Vagina (tissue), 2 donors: ENCODE results near the gene ADORA2B. TPM values are rescaled to one million over a fixed set of nuclear protein-coding genes. Genes with fewer than 3 reads are reported as not detected.

Experiments used
- DNase-seq, 2 donors: peaks; one replicate each; pipeline ENCODE4 v3.0.0-alpha.2; 2017; ENCODE audit errors: extremely low spot score in 2 of 2
- H3K27ac ChIP-seq: fragments of 200-600 bp; sonication (generic); one replicate; pipeline ENCODE4 v1.5.1; 2019
- H3K27me3 ChIP-seq: fragments of 200-600 bp; sonication (generic); one replicate; pipeline ENCODE4 v1.5.1; 2019
- H3K36me3 ChIP-seq, 2 donors: fragments of 200-600 bp; sonication (generic); one replicate each; pipeline ENCODE4 v1.5.1; 2017 to 2019
- H3K4me1 ChIP-seq: fragments of 200-600 bp; sonication (generic); one replicate; pipeline ENCODE4 v1.5.1; 2019
- H3K4me3 ChIP-seq, 2 donors: fragments of 200-600 bp; sonication (generic); 1 replicate in 1 of 2; 2 replicates in 1 of 2; pipeline ENCODE4 v1.5.1; 2016 to 2019
- H3K9me3 ChIP-seq: fragments of 200-600 bp; sonication (generic); one replicate; pipeline ENCODE4 v1.5.1; 2019
- CTCF ChIP-seq, 3 experiments: fragments of 450-650 bp in 2 of 3; fragments of 200-600 bp in 1 of 3; sonication (generic) in 1 of 3; IDR thresholded peaks; one replicate each; pipeline ENCODE4 v1.5.1; 2017 to 2019; ENCODE audit warnings: antibody characterized with exemption in 3 of 3, mild to moderate bottlenecking in 2 of 3, moderate library complexity in 2 of 3
- POLR2A ChIP-seq, 2 donors: fragments of 450-650 bp; IDR thresholded peaks; one replicate each; pipeline ENCODE4 v1.6.1; 2017; ENCODE audit warnings: antibody characterized with exemption in 2 of 2, mild to moderate bottlenecking in 2 of 2, moderate library complexity in 2 of 2
- POLR2AphosphoS5 ChIP-seq, 2 donors: sonication (generic); formaldehyde crosslinking; IDR thresholded peaks; one replicate each; pipeline ENCODE4 v1.9.0; 2017; ENCODE audit warnings: antibody characterized with exemption in 2 of 2, mild to moderate bottlenecking in 2 of 2, low read depth in 1 of 2; ENCODE audit not compliant: insufficient read depth in 1 of 2
- intact Hi-C: fragments of 100-400 bp; cut with DNase I; formaldehyde crosslinking; loops from one replicate; pipeline ENCODE4 v1.15.1; 2023
- total RNA-seq: library from RNA; depleted of rRNA; stranded (reverse); fragments of >200 nt; gene quantifications from one replicate; pipeline ENCODE4 v1.2.3, GENCODE V29; 2016

Gene ADORA2B
- total RNA-seq, 1 donor from 2014 or later, result 33.4 TPM

GRCh38 chr17:15912416-15912955 lies 32.4 kb upstream of the ADORA2B start:
- Histone ChIP-seq H3K27ac (no peak overlapping the region), H3K9me3 (no peaks in the 10 kb centered on the region), H3K4me3 (no peak overlapping the region), H3K36me3 (no peaks in the 10 kb centered on the region), H3K27me3 (no peaks in the 10 kb centered on the region), H3K4me1 (peaks cover 6% of the 10 kb centered on the region)
- TF ChIP-seq CTCF (IDR thresholded peaks at IDR 0.05) (no peak), POLR2AphosphoS5 (IDR thresholded peaks at IDR 0.05; ENCODE audit: insufficient read depth in 1 of 2, low read depth in 1 of 2) (no peak), POLR2A (IDR thresholded peaks at IDR 0.05) (no peak)
- intact Hi-C loops, result no loop called here
- peak in 1 of 2 donors; percentile 74 for DNase-seq

- intact Hi-C loops, result no loop called here
- Histone ChIP-seq H3K9me3 (no peaks in the 10 kb centered on the region), H3K27me3 (no peaks in the 10 kb centered on the region), H3K36me3 (no peaks in the 10 kb centered on the region), H3K4me3 (no peak overlapping the region), H3K27ac (no peak overlapping the region), H3K4me1 (peaks cover 13% of the 10 kb centered on the region)
- no peak for DNase-seq
- no peak for TF ChIP-seq POLR2AphosphoS5 (IDR thresholded peaks at IDR 0.05; ENCODE audit: insufficient read depth in 1 of 2, low read depth in 1 of 2)
- no peak for TF ChIP-seq CTCF (IDR thresholded peaks at IDR 0.05)
- no peak for TF ChIP-seq POLR2A (IDR thresholded peaks at IDR 0.05)
These were observed 31.1 kb upstream of the ADORA2B start for GRCh38 chr17:15913826-15914225.

- Histone ChIP-seq H3K9me3 (no peaks in the 10 kb centered on the region), H3K4me1 (peaks cover 13% of the 10 kb centered on the region), H3K4me3 (no peak overlapping the region), H3K27me3 (no peaks in the 10 kb centered on the region), H3K36me3 (no peaks in the 10 kb centered on the region), H3K27ac (no peak overlapping the region)
- intact Hi-C loops, result no loop called here
- no peak for TF ChIP-seq CTCF (IDR thresholded peaks at IDR 0.05)
- DNase-seq, result no peak
These were observed 30.3 kb upstream of the ADORA2B start for GRCh38 chr17:15914400-15915170.

GRCh38 chr17:15915961-15916360 lies 29.0 kb upstream of the ADORA2B start:
- no peak overlapping the region for H3K4me3 ChIP-seq
- intact Hi-C loops, result no loop called here
- H3K27me3 ChIP-seq, result no peaks in the 10 kb centered on the region
- H3K36me3 ChIP-seq, result no peaks in the 10 kb centered on the region
- H3K9me3 ChIP-seq, result no peaks in the 10 kb centered on the region
- H3K27ac ChIP-seq, result no peak overlapping the region
- no peak for TF ChIP-seq POLR2AphosphoS5 (IDR thresholded peaks at IDR 0.05; ENCODE audit: insufficient read depth in 1 of 2, low read depth in 1 of 2)
- no peak for TF ChIP-seq CTCF (IDR thresholded peaks at IDR 0.05)
- no peak for TF ChIP-seq POLR2A (IDR thresholded peaks at IDR 0.05)
- peaks cover 13% of the 10 kb centered on the region for H3K4me1 ChIP-seq
- no peak for DNase-seq

- intact Hi-C loops, result no loop called here
- TF ChIP-seq POLR2AphosphoS5 (IDR thresholded peaks at IDR 0.05; ENCODE audit: insufficient read depth in 1 of 2, low read depth in 1 of 2), result no peak
- TF ChIP-seq CTCF (IDR thresholded peaks at IDR 0.05), result no peak
- TF ChIP-seq POLR2A (IDR thresholded peaks at IDR 0.05), result no peak
- no peak for DNase-seq
These were observed 27.9 kb upstream of the ADORA2B start for GRCh38 chr17:15917021-15917437.

More at GRCh38 chr17:15917021-15917437, 27.9 kb upstream of the ADORA2B start:
- Histone ChIP-seq H3K4me1 (peaks cover 13% of the 10 kb centered on the region), H3K36me3 (no peaks in the 10 kb centered on the region), H3K4me3 (peak overlapping the region; percentile 25 to 39), H3K27me3 (no peaks in the 10 kb centered on the region), H3K27ac (no peak overlapping the region), H3K9me3 (no peaks in the 10 kb centered on the region)
